ENCODE results near the gene NR2F2.

NR2F2 gene

GRCh38 chr15:96353416-96353929 lies 23.0 kb downstream of the NR2F2 start:
- no peak for DNase-seq (ENCODE audit: low read depth in 2 of 2)

- no peak for DNase-seq (ENCODE audit: low read depth in 2 of 2)
Observed at GRCh38 chr15:96353930-96354730, 23.6 kb downstream of the NR2F2 start.

DNA sequence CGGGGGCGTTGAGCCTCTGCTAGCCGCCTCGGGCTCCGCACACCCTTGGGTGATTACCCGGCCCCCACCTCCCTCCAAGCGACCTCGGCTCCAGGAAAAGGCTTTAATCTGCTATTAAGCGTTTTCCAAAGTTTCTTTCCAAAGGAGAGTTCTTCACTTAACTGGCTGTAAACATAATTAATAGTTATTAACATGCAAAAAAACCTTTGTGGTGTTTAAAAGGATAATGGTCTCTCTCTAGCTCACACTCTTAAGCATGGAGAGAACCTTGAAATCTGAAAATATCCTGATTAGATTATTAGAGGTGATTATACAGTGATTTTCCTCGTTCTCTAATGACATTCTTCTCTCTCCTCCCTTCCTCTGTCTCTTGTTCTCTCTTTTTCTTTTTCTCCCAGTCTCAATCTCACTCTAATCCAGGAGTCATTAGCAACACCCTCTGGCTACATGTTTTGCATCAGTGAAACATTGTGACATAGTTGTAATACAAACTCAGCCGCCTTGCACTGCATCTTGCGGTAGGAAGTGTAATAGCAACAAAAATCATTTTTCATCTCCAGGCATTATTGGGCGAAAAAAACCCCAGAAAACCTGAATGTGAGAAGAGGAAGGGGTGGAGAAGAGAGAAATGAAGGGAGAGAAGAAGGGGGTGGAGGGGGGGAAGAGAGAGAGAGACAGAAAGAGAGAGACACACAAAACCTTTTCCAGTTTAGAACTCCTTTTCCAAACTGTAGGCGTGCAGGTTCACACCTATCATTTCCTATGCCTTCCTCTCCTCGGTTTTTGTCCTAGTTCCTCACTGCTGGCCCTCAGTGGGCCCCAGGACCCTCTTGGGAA lies 24.4 kb downstream of the NR2F2 start:
- DNase-seq (ENCODE audit: low read depth in 2 of 2): no peak

DNA sequence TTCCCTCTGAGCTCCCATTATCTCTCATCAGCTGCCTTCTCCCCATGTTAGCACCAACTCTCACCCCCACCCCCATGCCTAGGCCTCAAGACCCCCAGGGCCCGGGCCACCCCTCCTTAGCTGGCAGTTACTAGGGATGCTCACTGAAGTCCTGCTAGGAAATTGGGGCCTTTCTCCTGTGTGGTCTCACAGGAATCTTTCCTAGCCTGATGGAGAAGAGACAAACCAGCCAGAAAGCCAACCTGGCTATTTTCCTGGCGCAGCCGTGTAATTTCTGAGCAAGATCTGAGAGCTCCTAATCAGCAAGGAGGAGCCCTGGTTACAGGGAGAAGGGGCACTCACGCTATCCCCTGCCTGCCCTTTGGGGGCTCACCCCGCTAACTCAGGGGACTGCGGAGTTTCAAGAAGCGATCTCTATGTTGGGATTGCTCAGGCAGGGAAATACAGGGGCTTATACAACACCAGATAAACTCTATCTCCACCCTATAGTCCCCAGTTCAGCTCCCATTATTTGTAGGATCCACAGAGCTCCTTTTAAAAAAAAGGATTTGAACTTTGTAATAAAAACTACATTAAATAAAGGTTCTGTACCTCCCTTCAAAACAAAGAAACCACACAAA lies 25.2 kb downstream of the NR2F2 start:
- no peak for DNase-seq (ENCODE audit: low read depth in 2 of 2)

DNA sequence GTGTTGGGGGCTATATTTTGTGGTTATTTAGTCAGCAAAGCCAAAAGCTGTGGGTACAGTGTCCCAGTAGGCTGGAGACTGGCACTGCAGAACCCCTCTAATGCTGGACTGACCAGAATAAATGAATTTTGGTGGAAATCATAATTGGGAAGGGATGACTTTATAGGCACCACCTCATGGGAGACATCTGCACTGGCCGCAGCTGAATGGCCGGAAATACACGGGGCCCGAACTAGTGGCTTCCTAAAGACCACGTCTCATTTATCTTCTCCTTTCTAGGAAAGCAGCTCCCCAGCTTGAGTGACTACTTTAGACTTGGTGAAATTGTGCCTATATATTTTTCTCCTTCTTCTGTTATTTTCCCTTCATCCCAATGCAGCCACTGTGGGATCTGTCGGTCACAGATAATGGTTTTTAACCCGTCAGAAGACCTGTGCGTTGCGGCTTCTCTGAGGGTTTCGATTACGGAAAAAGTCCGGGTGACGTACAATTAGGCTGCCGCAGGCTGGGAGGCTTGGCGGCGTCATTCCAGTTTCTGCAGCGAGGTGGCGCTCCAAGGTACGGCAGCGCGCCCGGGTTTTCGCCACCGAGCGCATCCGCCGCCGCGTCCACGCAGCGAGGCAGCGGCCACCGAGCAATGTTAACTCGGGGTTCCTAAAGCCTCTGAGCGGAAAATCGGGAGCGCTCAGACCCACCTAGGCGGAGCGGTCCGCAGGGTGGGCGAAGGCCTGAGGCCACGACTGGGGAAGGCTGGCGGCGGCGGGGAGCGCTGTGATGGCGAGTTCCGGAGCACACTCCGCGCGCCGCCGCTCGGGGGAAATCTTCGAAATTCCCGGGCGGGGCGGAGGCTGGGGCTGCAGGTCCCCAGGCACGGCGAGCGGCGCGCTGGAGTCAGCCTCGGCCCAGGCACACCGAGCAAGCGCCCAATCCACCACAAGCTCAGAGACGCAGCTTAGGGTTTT lies 26.3 kb downstream of the NR2F2 start:
- DNase-seq (ENCODE audit: low read depth in 2 of 2): peak; percentile 12 to 55

DNA sequence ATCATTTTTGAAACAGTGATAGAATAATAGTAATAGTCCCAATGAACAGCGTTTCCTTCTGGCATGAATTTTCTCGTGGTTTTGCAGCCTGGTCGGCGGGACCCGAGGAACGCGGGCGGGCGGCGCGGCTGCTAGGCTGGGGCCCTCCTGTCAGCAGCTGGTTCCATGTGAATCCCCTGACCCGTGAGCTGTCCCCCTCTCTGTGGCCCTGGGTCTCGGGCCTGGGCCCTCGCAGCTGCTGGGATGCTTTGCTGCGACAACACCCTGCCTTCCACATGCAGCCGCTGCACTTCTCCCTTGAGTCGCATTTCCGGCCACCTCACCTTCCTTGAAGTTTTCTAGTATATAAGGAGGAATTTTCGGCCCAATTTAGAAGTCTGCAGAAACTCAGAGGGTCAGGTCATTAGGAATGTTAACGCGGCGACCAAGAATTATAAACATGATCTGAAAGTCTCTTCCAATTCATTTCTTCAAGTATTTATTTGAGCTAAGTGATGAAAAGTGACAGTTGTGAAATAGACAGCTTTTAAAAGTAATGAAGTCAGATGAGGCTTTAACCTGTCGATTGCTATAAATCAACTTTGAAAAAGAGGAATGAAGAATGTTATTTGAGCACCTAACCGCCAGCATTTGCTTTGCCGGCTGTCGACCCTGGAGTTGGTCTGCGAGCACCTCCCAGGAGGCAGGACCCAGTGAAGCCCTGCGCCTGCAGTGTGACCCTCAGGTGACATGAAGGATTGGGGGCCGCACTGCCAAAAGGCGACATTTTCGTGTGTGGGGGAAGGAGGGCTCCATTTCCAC lies 27.7 kb downstream of the NR2F2 start:
- no peak for DNase-seq (ENCODE audit: low read depth in 2 of 2)

DNA sequence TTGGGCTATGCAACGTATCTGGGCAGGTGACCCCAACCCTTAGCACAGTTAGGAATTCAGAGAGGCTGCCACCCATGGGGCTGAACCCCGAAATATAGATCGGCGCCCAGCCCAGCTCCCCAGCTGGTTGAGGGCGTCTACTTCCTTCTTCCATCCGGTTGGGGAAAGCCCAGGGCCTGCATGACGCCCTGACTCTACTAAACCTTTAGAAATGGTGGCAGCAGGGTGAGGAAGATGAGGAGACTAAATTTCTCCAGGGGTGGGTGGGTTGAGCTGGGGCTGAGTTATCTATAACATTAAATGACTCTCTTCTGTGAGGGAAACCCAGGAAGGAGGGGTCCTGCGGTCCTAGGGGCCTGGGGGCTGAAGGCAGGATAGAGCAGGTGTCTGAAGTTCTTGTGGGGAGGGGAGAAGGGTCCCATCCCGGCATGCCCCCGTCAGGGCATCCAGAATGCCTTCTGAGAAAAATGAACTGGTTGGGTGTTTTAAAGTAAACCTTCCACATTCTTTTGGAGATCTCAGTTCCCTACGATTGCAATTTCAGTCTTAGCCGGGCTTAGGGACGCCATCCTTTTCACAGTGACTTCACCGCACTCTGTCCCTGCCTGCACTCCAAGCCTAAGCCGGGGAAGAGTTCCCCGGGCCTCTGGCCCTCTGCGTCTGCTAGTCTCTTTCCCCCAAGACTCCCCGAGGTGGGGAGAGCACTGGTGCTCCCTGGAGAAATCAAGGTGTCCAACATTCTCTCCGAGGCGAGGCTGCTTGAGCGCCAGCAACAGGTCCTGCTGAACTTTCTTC lies 28.5 kb downstream of the NR2F2 start:
- DNase-seq (ENCODE audit: low read depth in 2 of 2): no peak

DNA sequence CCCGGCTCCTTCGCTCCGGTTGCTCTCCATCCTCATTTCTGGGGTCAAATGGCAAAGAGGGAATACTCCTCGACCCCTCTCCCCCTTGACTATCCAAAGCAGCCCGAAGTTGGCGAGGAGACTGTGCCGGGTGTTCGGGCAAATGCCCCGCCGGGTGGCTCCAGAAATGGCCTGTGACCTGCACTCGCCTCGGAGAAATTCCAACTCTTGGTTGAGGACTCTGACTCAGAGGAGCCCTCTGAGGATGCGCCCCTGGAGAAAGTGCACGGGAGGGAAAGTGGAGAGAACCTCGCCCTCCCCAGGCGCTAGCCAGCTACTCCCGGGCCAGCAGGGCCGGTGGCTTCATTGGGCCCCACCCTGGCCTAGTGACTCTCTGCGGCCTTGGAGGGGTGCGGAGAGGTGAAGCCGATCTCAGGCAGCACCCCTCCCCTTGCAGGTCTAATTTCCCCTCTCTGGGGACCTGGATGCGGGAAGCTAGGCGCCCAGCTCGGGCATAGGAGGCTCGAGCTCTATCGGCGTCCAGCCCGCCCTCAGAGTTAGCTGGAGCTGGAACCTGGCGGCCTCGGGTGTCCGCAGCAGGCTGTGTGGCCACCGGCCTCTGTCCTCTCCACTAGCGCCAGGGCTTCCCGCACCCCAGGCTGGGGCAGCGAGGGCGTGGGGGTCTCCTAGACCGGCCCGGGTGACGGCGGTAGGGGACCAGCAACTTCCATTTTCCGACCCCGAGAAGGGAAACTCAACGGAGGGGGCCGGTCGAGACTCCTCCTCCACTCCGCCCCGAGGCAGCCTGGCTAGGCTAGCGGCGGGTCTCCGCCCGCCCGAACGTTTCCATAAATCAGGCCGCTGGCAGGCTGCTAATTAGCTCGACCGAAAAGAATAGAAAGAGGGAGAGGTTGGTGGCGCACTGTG lies 29.4 kb downstream of the NR2F2 start:
- no peak for DNase-seq (ENCODE audit: low read depth in 2 of 2)

GRCh38 chr15:96360581-96361308 lies 30.2 kb downstream of the NR2F2 start:
- DNase-seq (ENCODE audit: low read depth in 2 of 2): no peak

GRCh38 chr15:96361309-96362010 lies 31.0 kb downstream of the NR2F2 start:
- no peak for DNase-seq (ENCODE audit: low read depth in 2 of 2)

DNA sequence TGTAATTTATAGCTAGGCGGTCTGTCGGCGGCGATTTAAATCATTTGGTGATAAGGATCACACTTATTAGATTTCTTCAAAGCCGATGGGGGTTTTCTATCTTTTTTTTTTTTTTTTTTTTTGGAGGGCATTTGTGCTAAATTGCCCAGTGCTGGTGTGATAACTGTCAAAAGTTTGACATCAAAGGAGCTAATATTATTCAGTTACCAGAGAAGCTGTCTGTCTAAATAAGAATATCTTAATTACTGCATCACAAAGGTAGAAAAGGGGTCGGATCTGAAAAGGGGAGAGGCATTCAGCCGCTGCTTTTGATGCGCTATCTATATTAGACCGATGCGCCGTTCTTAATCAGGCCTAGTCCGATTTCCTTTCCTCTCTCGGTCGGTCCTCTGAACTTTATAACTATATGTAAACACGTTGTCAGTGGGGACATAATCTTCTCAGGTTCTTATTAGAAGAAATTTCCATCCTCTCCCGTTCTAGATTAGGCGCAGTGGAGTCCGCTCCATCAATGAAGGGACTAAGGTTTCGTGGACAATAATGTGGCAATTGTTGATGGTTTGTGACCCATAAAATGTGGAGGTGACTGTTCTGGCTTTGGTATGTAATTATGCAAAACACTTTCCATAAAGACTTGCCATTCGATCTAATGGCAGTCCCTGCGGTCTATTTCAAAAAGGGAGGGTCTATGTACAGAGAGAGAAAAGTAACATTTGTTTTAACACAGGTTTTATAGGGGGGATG lies 31.7 kb downstream of the NR2F2 start:
- no peak for DNase-seq (ENCODE audit: low read depth in 2 of 2)

GRCh38 chr15:96362755-96363651 lies 32.5 kb downstream of the NR2F2 start:
- DNase-seq (ENCODE audit: low read depth in 2 of 2): no peak

- no peak for DNase-seq (ENCODE audit: low read depth in 2 of 2)
Observed at GRCh38 chr15:96363707-96364106, 33.2 kb downstream of the NR2F2 start.

DNA sequence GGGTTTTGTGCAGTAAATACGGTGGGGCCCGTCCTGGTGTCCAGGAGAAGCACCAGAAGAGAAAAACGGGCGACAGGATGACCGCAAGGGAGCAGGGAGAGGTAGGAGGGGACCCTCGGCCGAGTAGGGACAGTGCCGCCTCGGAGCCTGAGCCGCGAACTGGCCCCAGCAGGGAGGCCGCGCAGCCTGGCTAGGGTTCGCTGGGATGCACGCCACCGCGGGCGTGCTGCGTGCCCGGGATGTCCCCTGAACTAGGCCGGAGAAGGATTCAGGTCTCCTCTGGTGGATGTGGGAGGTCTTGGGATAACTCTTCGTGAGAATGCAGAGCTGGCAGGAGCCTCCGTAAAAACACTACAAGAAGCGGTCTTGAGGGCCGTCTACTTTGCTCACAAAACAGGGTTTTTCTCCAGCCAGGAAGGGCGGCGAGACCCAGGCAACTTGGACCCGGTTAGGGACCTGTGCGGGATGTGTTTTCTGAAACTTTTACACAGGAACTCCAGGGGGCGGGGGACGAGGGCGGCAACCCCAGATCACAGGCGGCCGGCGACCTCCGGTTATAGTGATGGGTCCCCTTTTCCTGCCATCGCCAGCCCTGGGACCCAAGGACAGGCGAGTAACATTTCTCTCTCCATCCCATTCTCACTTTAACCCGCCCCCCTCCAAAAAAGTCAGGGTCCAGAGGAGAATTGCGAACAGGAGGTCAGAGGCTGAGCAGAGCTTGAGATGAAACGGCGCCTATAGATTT lies 35.5 kb downstream of the NR2F2 start:
- no peak for DNase-seq (ENCODE audit: low read depth in 2 of 2)

GRCh38 chr15:96366526-96366877 lies 36.0 kb downstream of the NR2F2 start:
- no peak for DNase-seq (ENCODE audit: low read depth in 2 of 2)
